H9 (cell line): ENCODE results near the gene B4GALNT4. TPM values are rescaled to one million over a fixed set of nuclear protein-coding genes. Genes with fewer than 3 reads are reported as not detected.

ENCODE experiments used
- DNase-seq: peaks from one replicate; pipeline ENCODE4 v3.0.0-alpha.2; 2017
- H2AFZ ChIP-seq: one replicate; pipeline ENCODE4 v1.6.1; 2013; ENCODE audit warnings: mild to moderate bottlenecking, low read length, control low read depth, moderate library complexity
- H2AK5ac ChIP-seq: 2 replicates; pipeline ENCODE4 v1.6.1; 2013; ENCODE audit warnings: low read length, control low read depth, mixed read lengths; ENCODE audit not compliant: insufficient read length
- H2BK120ac ChIP-seq: one replicate; pipeline ENCODE4 v1.6.1; 2013; ENCODE audit warnings: low read depth, mild to moderate bottlenecking, low read length, control low read depth, inconsistent platforms; ENCODE audit not compliant: poor library complexity, severe bottlenecking
- H2BK12ac ChIP-seq: 2 replicates; pipeline ENCODE4 v1.6.1; 2013; ENCODE audit warnings: low read length, control low read depth, mixed read lengths, low read depth; ENCODE audit not compliant: insufficient read length
- H2BK15ac ChIP-seq: 2 replicates; pipeline ENCODE4 v1.6.1; 2013; ENCODE audit warnings: low read depth, low read length, control low read depth
- H2BK20ac ChIP-seq: one replicate; pipeline ENCODE4 v1.6.1; 2013; ENCODE audit warnings: low read depth, mild to moderate bottlenecking, low read length, control low read depth, inconsistent platforms; ENCODE audit not compliant: poor library complexity, severe bottlenecking
- H2BK5ac ChIP-seq: 2 replicates; pipeline ENCODE4 v1.6.1; 2013; ENCODE audit warnings: low read length, control low read depth, mixed read lengths; ENCODE audit not compliant: insufficient read length
- H3K14ac ChIP-seq: 2 replicates; pipeline ENCODE4 v1.6.1; 2013; ENCODE audit warnings: low read length, control low read depth; ENCODE audit not compliant: insufficient read depth
- H3K18ac ChIP-seq: 2 replicates; pipeline ENCODE4 v1.6.1; 2013; ENCODE audit warnings: low read depth, mild to moderate bottlenecking, mixed read lengths, low read length, control low read depth; ENCODE audit not compliant: insufficient read length
- H3K23ac ChIP-seq: 2 replicates; pipeline ENCODE4 v1.6.1; 2013; ENCODE audit warnings: low read length, control low read depth, mixed read lengths, low read depth; ENCODE audit not compliant: insufficient read length
- H3K23me2 ChIP-seq: 2 replicates; pipeline ENCODE4 v1.6.1; 2013; ENCODE audit warnings: low read depth, mild to moderate bottlenecking, mixed read lengths, low read length, control low read depth; ENCODE audit not compliant: insufficient read length, poor library complexity, severe bottlenecking
- H3K27ac ChIP-seq: 2 replicates; pipeline ENCODE4 v1.5.1; 2013; ENCODE audit warnings: low read length, control low read depth, mixed read lengths, low read depth; ENCODE audit not compliant: insufficient read length
- H3K27me3 ChIP-seq: 2 replicates; pipeline ENCODE4 v1.6.1; 2013; ENCODE audit warnings: low read length, control low read depth, inconsistent platforms; ENCODE audit not compliant: insufficient read depth
- H3K4ac ChIP-seq: 2 replicates; pipeline ENCODE4 v1.6.1; 2013; ENCODE audit warnings: low read depth, mild to moderate bottlenecking, control low read depth, inconsistent platforms, low read length, moderate library complexity
- H3K4me1 ChIP-seq: 2 replicates; pipeline ENCODE4 v1.6.1; 2013; ENCODE audit warnings: low read length, control low read depth, inconsistent platforms; ENCODE audit not compliant: insufficient read depth
- H3K4me2 ChIP-seq: 2 replicates; pipeline ENCODE4 v1.6.1; 2013; ENCODE audit warnings: low read length, control low read depth, mixed read lengths; ENCODE audit not compliant: insufficient read length, insufficient read depth
- H3K56ac ChIP-seq: 2 replicates; pipeline ENCODE4 v1.6.1; 2013; ENCODE audit warnings: low read depth, mild to moderate bottlenecking, mixed read lengths, low read length, control low read depth; ENCODE audit not compliant: insufficient read length
- H3K79me1 ChIP-seq: 2 replicates; pipeline ENCODE4 v1.6.1; 2013; ENCODE audit warnings: low read depth, mild to moderate bottlenecking, moderate library complexity, low read length, control low read depth, inconsistent platforms; ENCODE audit not compliant: insufficient read depth, poor library complexity, severe bottlenecking
- H3K79me2 ChIP-seq: 2 replicates; pipeline ENCODE4 v1.6.1; 2013; ENCODE audit warnings: low read length, control low read depth, inconsistent platforms; ENCODE audit not compliant: insufficient read depth
- H3K9ac ChIP-seq: 2 replicates; pipeline ENCODE4 v1.6.1; 2013; ENCODE audit warnings: low read length, control low read depth, mixed read lengths; ENCODE audit not compliant: insufficient read length; ENCODE audit errors: extremely low read depth
- H3K9me3 ChIP-seq: one replicate; pipeline ENCODE4 v1.6.1; 2013; ENCODE audit warnings: low read depth, low read length, inconsistent platforms; ENCODE audit not compliant: control insufficient read depth
- H3T11ph ChIP-seq: one replicate; pipeline ENCODE4 v1.6.1; 2013; ENCODE audit warnings: mild to moderate bottlenecking, low read length, control low read depth, inconsistent platforms
- H4K20me1 ChIP-seq: one replicate; pipeline ENCODE4 v1.6.1; 2013; ENCODE audit not compliant: control insufficient read depth, insufficient read length, insufficient read depth
- H4K5ac ChIP-seq: 2 replicates; pipeline ENCODE4 v1.6.1; 2013; ENCODE audit warnings: low read depth, mild to moderate bottlenecking, mixed read lengths, low read length, control low read depth; ENCODE audit not compliant: insufficient read length
- H4K8ac ChIP-seq: replicated peaks from 2 replicates; pipeline ENCODE4 v1.6.1; 2013; ENCODE audit warnings: low read length, control low read depth, mixed read lengths, low read depth; ENCODE audit not compliant: insufficient read length
- H4K91ac ChIP-seq: 2 replicates; pipeline ENCODE4 v1.6.1; 2013; ENCODE audit warnings: low read depth, mild to moderate bottlenecking, moderate library complexity, mixed read lengths, low read length, control low read depth; ENCODE audit not compliant: insufficient read length
- H3K27ac Mint-ChIP-seq, 3 experiments: 2 replicates in 2 of 3; 3 replicates in 1 of 3; pipeline ENCODE4 v1.8.0; 2020 to 2021; ENCODE audit warnings: mixed read lengths in 3 of 3, mild to moderate bottlenecking in 1 of 3, moderate library complexity in 1 of 3
- H3K27me3 Mint-ChIP-seq: 2 replicates; pipeline ENCODE4 v1.8.0; 2021; ENCODE audit warnings: low read depth, mild to moderate bottlenecking, moderate library complexity, mixed read lengths
- H3K36me3 Mint-ChIP-seq, 3 experiments: 2 replicates in 2 of 3; 3 replicates in 1 of 3; pipeline ENCODE4 v1.8.0; 2020 to 2021; ENCODE audit warnings: low read depth in 3 of 3, mixed read lengths in 3 of 3; ENCODE audit not compliant: insufficient read depth in 1 of 3
- H3K4me1 Mint-ChIP-seq, 2 experiments: 2 replicates each; pipeline ENCODE4 v1.8.0; 2020; ENCODE audit warnings: mixed read lengths in 2 of 2
- H3K4me3 Mint-ChIP-seq, 2 experiments: 2 replicates in 1 of 2; 3 replicates in 1 of 2; pipeline ENCODE4 v1.8.0; 2020 to 2021; ENCODE audit warnings: mild to moderate bottlenecking in 2 of 2, mixed read lengths in 2 of 2, moderate library complexity in 1 of 2
- H3K9me3 Mint-ChIP-seq, 2 experiments: 2 replicates in 1 of 2; 3 replicates in 1 of 2; pipeline ENCODE4 v1.8.0; 2020; ENCODE audit warnings: mild to moderate bottlenecking in 2 of 2, mixed read lengths in 2 of 2, moderate library complexity in 1 of 2
- CTCF ChIP-seq: fragments of 200-600 bp; sonication (generic); conservative IDR thresholded peaks from 3 replicates; pipeline ENCODE4 v1.8.0; 2021; ENCODE audit warnings: antibody characterized with exemption, mild to moderate bottlenecking
- WGBS: extraction: QIAGEN DNeasy Blood & Tissue Kit; methylation state at CpG from one replicate; pipeline ENCODE4 v1.1.7; 2013; ENCODE audit warnings: missing lambda C conversion rate, low lambda C conversion rate, mixed read lengths; ENCODE audit not compliant: insufficient read length; ENCODE audit errors: extremely low coverage; 5-methylcytosine and 5-hydroxymethylcytosine counted together
- total RNA-seq: library from RNA; stranded (reverse); gene quantifications from 2 replicates; pipeline ENCODE4 v1.2.1, GENCODE V29; 2021

The B4GALNT4 gene
- total RNA-seq, 1 experiment from 2014 or later = 105 TPM

GRCh38 chr11:364991-365725, 4.1 kb upstream of the B4GALNT4 start:
- Mint-ChIP-seq H3K9me3 (peaks cover 19 to 21% of the 10 kb centered on the region in 2 experiments), H3K27ac (no peak overlapping the region), H3K36me3 (peaks cover 6 to 14% (median 9%) of the 10 kb centered on the region in 3 experiments; a peak in 6 of 7 replicates), H3K27me3 (peaks cover 31% of the 10 kb centered on the region), H3K4me3 (no peak overlapping the region), H3K4me1 (peaks cover 12 to 20% of the 10 kb centered on the region in 2 experiments)
- no peak overlapping the region for H3K14ac ChIP-seq
- H3K56ac ChIP-seq = no peak overlapping the region
- H3K9me3 ChIP-seq = peaks cover 8% of the 10 kb centered on the region
- WGBS = no CpG with 5 or more reads among the region's 22 CpGs
- H2BK20ac ChIP-seq = no peak overlapping the region
- H3K4me1 ChIP-seq = no peaks in the 10 kb centered on the region
- H3K18ac ChIP-seq = no peak overlapping the region
- H2AFZ ChIP-seq = no peak overlapping the region
- H4K20me1 ChIP-seq = no peaks in the 10 kb centered on the region
- H3T11ph ChIP-seq = no peak overlapping the region
- no peak for TF ChIP-seq CTCF
- H3K27ac ChIP-seq = no peak overlapping the region
- H3K27me3 ChIP-seq = no peaks in the 10 kb centered on the region
- no peak overlapping the region for H3K4ac ChIP-seq
- H3K9ac ChIP-seq = no peak overlapping the region
- no peak overlapping the region for H2BK120ac ChIP-seq
- no peak overlapping the region for H4K91ac ChIP-seq
- no peak for DNase-seq
- no peak overlapping the region for H2BK5ac ChIP-seq
- H4K8ac ChIP-seq = no peak overlapping the region
- no peaks in the 10 kb centered on the region for H3K79me1 ChIP-seq
- no peaks in the 10 kb centered on the region for H3K23me2 ChIP-seq
- no peak overlapping the region for H4K5ac ChIP-seq
- no peak overlapping the region for H3K23ac ChIP-seq
- H2BK15ac ChIP-seq = no peak overlapping the region
- H2AK5ac ChIP-seq = no peak overlapping the region
- H3K79me2 ChIP-seq = no peaks in the 10 kb centered on the region
- H3K4me2 ChIP-seq = no peak overlapping the region
- H2BK12ac ChIP-seq = no peak overlapping the region
